Neural cell (in vitro differentiated cells): ENCODE results near the gene ADARB1. TPM values are rescaled to one million over a fixed set of nuclear protein-coding genes. Genes with fewer than 3 reads are reported as not detected.

Experiments
- H2AFZ ChIP-seq: fragments of 200-600, 300-800 bp; sonication (generic), shearing (Covaris generic); 2 replicates; pipeline ENCODE4 v1.6.0; 2014; ENCODE audit warnings: low read depth, mild to moderate bottlenecking, antibody characterized with exemption, low read length, moderate library complexity
- H3F3A ChIP-seq: fragments of 200-600 bp; shearing (Covaris generic); 2 replicates; pipeline ENCODE4 v1.6.1; 2016; ENCODE audit warnings: mild to moderate bottlenecking, moderate library complexity, mixed read lengths, antibody characterized with exemption, low read length; ENCODE audit not compliant: insufficient read depth, poor library complexity, severe bottlenecking
- H3K27ac ChIP-seq: fragments of 200-600, 300-800 bp; sonication (generic), shearing (Covaris generic); 2 replicates; pipeline ENCODE4 v1.5.1; 2014; ENCODE audit warnings: mild to moderate bottlenecking, low read length, moderate library complexity
- H3K27me3 ChIP-seq: fragments of 300-800, 200-600 bp; sonication (generic), shearing (Covaris generic); 2 replicates; pipeline ENCODE4 v1.6.0; 2014; ENCODE audit warnings: mild to moderate bottlenecking, low read depth, low read length, moderate library complexity; ENCODE audit not compliant: insufficient read depth
- H3K36me3 ChIP-seq: fragments of 300-800, 200-600 bp; sonication (generic), shearing (Covaris generic); 2 replicates; pipeline ENCODE4 v1.5.1; 2014; ENCODE audit warnings: mild to moderate bottlenecking, antibody characterized with exemption, low read length, moderate library complexity; ENCODE audit not compliant: insufficient read depth
- H3K4me2 ChIP-seq: fragments of 300-800, 200-600 bp; sonication (generic), shearing (Covaris generic); 2 replicates; pipeline ENCODE4 v1.6.0; 2014; ENCODE audit warnings: mild to moderate bottlenecking, low read length
- H3K4me3 ChIP-seq: fragments of 300-800, 200-600 bp; sonication (generic), shearing (Covaris generic); 2 replicates; pipeline ENCODE4 v1.5.1; 2014; ENCODE audit warnings: mild to moderate bottlenecking, low read length, moderate library complexity
- H3K79me2 ChIP-seq: fragments of 200-600 bp; shearing (Covaris generic); replicated peaks from 2 replicates; pipeline ENCODE4 v1.6.0; 2014; ENCODE audit warnings: mild to moderate bottlenecking, low read length, moderate library complexity; ENCODE audit not compliant: insufficient read depth
- H3K9ac ChIP-seq: fragments of 300-800, 200-600 bp; sonication (generic), shearing (Covaris generic); 2 replicates; pipeline ENCODE4 v1.6.1; 2016; ENCODE audit warnings: mild to moderate bottlenecking, low read length, mixed read lengths
- H3K9me2 ChIP-seq: fragments of 200-600 bp; shearing (Covaris generic); 2 replicates; pipeline ENCODE4 v1.6.1; 2016; ENCODE audit warnings: mild to moderate bottlenecking, low read length, mixed read lengths; ENCODE audit not compliant: insufficient read depth
- H3K9me3 ChIP-seq: fragments of 200-600, 300-800 bp; sonication (generic), shearing (Covaris generic); 2 replicates; pipeline ENCODE4 v1.6.1; 2016; ENCODE audit warnings: mild to moderate bottlenecking, mixed run types, low read length, moderate library complexity, mixed read lengths
- H4K20me1 ChIP-seq: fragments of 200-600 bp; shearing (Covaris generic); 2 replicates; pipeline ENCODE4 v1.6.1; 2016; ENCODE audit warnings: mild to moderate bottlenecking, mixed run types; ENCODE audit not compliant: insufficient read depth
- MXI1 ChIP-seq: fragments of 450-650 bp; conservative IDR thresholded peaks from 2 replicates; pipeline ENCODE4 v1.6.1; 2014; ENCODE audit warnings: antibody characterized with exemption, mild to moderate bottlenecking; ENCODE audit not compliant: poor library complexity, severe bottlenecking
- POLR2AphosphoS5 ChIP-seq: IDR thresholded peaks from 2 replicates; pipeline ENCODE4 v1.6.1; 2012
- RAD21 ChIP-seq: fragments of 450-650 bp; conservative IDR thresholded peaks from 2 replicates; pipeline ENCODE4 v1.6.1; 2014; ENCODE audit warnings: antibody characterized with exemption, mild to moderate bottlenecking, moderate library complexity
- SMC3 ChIP-seq: fragments of 450-650 bp; conservative IDR thresholded peaks from 2 replicates; pipeline ENCODE4 v1.6.1; 2014; ENCODE audit warnings: antibody characterized with exemption, mild to moderate bottlenecking, moderate library complexity; ENCODE audit not compliant: poor library complexity
- polyA plus RNA-seq: library from polyadenylated mRNA; depleted of rRNA; stranded (reverse); fragments of >200 nt; gene quantifications from 2 replicates; pipeline ENCODE4 v1.2.3, GENCODE V29; 2014
- TF ChIP-seq, protein P1 (sequence below): fragments of 450-650 bp; IDR thresholded peaks from 2 replicates; pipeline ENCODE4 v1.5.1; 2014; ENCODE audit warnings: antibody characterized with exemption, mild to moderate bottlenecking, moderate library complexity; ENCODE audit not compliant: poor library complexity, severe bottlenecking
- TF ChIP-seq, protein P2 (sequence below): IDR thresholded peaks from 2 replicates; pipeline ENCODE4 v1.6.1; 2012; ENCODE audit warnings: borderline replicate concordance

ADARB1 gene
- polyA plus RNA-seq, 1 donor from 2014 or later = 8.9 TPM

DNA sequence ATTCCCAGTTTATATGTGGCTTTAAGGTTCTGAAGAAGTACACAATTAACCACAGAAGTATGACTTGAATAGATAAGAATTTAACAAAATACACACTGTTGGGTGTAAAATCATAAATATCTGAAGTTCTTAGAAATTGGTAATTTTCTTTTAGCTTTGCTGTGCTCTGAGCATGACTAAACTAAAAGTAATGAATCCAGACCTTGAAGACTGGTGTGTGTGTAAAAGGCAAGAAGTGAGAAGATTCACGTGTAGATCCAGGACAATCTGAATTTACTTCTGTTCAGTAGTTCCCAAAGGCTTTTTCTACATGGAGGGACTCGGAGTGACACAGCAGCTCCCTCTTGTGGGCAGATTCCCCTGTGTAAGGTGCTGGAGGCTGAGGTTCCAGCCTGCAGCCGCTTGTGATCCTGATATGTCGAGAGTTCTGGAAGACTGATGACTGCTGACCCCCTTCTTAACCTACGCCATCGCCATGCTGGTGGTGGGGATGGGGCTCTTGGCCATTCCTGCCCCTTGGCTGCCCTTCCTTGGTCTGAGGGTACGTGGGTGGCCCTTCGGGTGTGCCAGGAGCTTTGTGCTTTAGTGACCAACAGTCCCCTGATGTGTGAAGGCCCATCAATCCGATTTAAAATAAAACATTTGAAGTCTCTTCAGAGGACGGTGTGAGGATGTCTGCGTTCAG is 62.7 kb downstream of the ADARB1 start:
- no peaks in the 10 kb centered on the region for H3K79me2 ChIP-seq
- no peaks in the 10 kb centered on the region for H3F3A ChIP-seq
- peak; percentile 49 for TF ChIP-seq MXI1
- peak; percentile 87 for TF ChIP-seq SMC3
- TF ChIP-seq RAD21 = peak; percentile 83
- TF ChIP-seq, protein P1, sequence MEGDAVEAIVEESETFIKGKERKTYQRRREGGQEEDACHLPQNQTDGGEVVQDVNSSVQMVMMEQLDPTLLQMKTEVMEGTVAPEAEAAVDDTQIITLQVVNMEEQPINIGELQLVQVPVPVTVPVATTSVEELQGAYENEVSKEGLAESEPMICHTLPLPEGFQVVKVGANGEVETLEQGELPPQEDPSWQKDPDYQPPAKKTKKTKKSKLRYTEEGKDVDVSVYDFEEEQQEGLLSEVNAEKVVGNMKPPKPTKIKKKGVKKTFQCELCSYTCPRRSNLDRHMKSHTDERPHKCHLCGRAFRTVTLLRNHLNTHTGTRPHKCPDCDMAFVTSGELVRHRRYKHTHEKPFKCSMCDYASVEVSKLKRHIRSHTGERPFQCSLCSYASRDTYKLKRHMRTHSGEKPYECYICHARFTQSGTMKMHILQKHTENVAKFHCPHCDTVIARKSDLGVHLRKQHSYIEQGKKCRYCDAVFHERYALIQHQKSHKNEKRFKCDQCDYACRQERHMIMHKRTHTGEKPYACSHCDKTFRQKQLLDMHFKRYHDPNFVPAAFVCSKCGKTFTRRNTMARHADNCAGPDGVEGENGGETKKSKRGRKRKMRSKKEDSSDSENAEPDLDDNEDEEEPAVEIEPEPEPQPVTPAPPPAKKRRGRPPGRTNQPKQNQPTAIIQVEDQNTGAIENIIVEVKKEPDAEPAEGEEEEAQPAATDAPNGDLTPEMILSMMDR = peak; percentile 85
- TF ChIP-seq, protein P2, sequence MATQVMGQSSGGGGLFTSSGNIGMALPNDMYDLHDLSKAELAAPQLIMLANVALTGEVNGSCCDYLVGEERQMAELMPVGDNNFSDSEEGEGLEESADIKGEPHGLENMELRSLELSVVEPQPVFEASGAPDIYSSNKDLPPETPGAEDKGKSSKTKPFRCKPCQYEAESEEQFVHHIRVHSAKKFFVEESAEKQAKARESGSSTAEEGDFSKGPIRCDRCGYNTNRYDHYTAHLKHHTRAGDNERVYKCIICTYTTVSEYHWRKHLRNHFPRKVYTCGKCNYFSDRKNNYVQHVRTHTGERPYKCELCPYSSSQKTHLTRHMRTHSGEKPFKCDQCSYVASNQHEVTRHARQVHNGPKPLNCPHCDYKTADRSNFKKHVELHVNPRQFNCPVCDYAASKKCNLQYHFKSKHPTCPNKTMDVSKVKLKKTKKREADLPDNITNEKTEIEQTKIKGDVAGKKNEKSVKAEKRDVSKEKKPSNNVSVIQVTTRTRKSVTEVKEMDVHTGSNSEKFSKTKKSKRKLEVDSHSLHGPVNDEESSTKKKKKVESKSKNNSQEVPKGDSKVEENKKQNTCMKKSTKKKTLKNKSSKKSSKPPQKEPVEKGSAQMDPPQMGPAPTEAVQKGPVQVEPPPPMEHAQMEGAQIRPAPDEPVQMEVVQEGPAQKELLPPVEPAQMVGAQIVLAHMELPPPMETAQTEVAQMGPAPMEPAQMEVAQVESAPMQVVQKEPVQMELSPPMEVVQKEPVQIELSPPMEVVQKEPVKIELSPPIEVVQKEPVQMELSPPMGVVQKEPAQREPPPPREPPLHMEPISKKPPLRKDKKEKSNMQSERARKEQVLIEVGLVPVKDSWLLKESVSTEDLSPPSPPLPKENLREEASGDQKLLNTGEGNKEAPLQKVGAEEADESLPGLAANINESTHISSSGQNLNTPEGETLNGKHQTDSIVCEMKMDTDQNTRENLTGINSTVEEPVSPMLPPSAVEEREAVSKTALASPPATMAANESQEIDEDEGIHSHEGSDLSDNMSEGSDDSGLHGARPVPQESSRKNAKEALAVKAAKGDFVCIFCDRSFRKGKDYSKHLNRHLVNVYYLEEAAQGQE = no peak
- H3K36me3 ChIP-seq = no peaks in the 10 kb centered on the region
- H3K9me2 ChIP-seq = no peaks in the 10 kb centered on the region
- no peaks in the 10 kb centered on the region for H3K27me3 ChIP-seq
- H2AFZ ChIP-seq = no peak overlapping the region
- H3K9ac ChIP-seq = no peak overlapping the region
- no peak overlapping the region for H3K4me3 ChIP-seq
- no peak overlapping the region for H3K27ac ChIP-seq
- H4K20me1 ChIP-seq = no peaks in the 10 kb centered on the region
- H3K4me2 ChIP-seq = no peak overlapping the region
- no peaks in the 10 kb centered on the region for H3K9me3 ChIP-seq

DNA sequence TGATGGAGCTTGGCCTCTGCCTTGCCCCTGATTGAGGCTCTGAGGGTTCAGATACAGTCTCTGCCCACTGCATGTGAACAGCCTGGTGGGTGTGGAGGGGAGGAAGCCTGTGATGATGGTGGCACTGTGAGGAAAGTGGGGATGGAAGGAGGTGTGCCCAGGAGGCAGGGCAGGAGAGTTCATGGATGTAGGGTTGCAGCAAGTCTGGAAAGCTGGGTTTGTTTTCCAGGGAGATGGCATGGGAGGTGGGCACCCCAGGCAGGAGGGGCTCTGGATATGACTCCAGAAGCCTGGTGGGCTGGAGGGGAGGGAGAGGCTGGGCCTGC is 63.2 kb downstream of the ADARB1 start:
- H3K9me3 ChIP-seq = no peaks in the 10 kb centered on the region
- no peaks in the 10 kb centered on the region for H4K20me1 ChIP-seq
- H3K27ac ChIP-seq = no peak overlapping the region
- no peaks in the 10 kb centered on the region for H3F3A ChIP-seq
- no peak overlapping the region for H3K9ac ChIP-seq
- H3K4me2 ChIP-seq = no peak overlapping the region
- no peak overlapping the region for H2AFZ ChIP-seq
- no peaks in the 10 kb centered on the region for H3K79me2 ChIP-seq
- no peaks in the 10 kb centered on the region for H3K36me3 ChIP-seq
- H3K27me3 ChIP-seq = no peaks in the 10 kb centered on the region
- no peak overlapping the region for H3K4me3 ChIP-seq
- no peak for TF ChIP-seq POLR2AphosphoS5
- TF ChIP-seq, protein P2 = no peak
- H3K9me2 ChIP-seq = no peaks in the 10 kb centered on the region
